ENCODE results near the gene LMO2. TPM values are rescaled to one million over a fixed set of nuclear protein-coding genes. Genes with fewer than 3 reads are reported as not detected.
A peak's percentile ranks its signal among the peaks of the same experiment; 100 is the strongest.
"Not testable (repeated sequence)": the region's sequence is repeated elsewhere in the genome, so short reads cannot be mapped to it uniquely, and the experiment has no call there.

Gene LMO2
- polyA plus RNA-seq: 11.4 TPM

DNA sequence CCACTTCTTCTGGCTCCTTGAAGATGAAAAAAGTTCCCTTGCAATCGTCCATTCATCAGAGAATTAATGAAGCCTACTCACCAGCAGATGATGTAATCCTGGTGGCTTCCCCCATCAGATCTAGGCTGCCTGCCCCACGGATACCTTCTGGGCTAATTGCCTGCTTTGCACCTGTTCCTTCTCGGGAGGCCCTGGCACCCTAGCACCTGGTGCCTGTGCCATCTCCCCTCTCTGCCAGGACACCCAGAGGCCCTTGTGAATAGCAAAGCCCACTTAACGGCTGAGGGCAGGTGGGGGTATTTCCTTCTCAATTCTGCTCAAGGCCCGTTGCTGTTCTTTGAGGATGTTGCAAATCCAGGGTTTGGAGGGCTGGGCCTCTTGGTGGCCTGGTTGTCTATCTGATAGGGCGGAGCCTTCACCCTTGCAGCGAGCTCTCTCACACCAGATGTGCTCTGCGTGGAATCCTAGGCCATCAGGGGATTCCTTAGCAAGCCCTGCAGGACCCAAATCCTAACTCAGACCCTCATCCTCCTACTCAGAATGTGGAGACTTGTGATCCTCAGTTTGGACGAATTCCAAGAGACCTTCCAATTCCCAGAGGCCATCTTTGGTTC, at the start of gene LMO2:
LMO2 (minus strand) TSS at position 363 of the 614 bp plus-strand sequence. CDS start 22,360 bp downstream, outside the sequence.
- peaks cover 2% of the 10 kb centered on the region for H3K27me3 Mint-ChIP-seq

GRCh38 chr11:33940538-33940815, 48.6 kb upstream of the LMO2 start:
- Mint-ChIP-seq H3K4me1 (peaks cover 15 to 17% (median 15%) of the 10 kb centered on the region in 3 donors), H3K4me3 (no peak overlapping the region), H3K9me3 (peaks cover 0 to 2% (median 0%) of the 10 kb centered on the region in 3 donors), H3K27ac (no peak overlapping the region), H3K36me3 (no peaks in the 10 kb centered on the region), H3K27me3 (no peaks in the 10 kb centered on the region)

More for the DNA sequence above, at the start of gene LMO2:
- H3K4me1 Mint-ChIP-seq: peaks cover 41 to 57% (median 42%) of the 10 kb centered on the region in 3 donors
- H3K9me3 Mint-ChIP-seq: peaks cover 0 to 4% (median 0%) of the 10 kb centered on the region in 3 donors
- H3K36me3 Mint-ChIP-seq: no peaks in the 10 kb centered on the region
- H3K4me3 Mint-ChIP-seq: peak within 1 kb of the TSS; percentile 82 to 94 (median 86)
- H3K27ac Mint-ChIP-seq: peak within 1 kb of the TSS; percentile 82 to 92 (median 88)

- Mint-ChIP-seq H3K4me3 (no peak overlapping the region), H3K4me1 (peaks cover 0 to 7% (median 7%) of the 10 kb centered on the region in 3 donors)
Measured at GRCh38 chr11:33936725-33937604, 45.1 kb upstream of the LMO2 start.

DNA sequence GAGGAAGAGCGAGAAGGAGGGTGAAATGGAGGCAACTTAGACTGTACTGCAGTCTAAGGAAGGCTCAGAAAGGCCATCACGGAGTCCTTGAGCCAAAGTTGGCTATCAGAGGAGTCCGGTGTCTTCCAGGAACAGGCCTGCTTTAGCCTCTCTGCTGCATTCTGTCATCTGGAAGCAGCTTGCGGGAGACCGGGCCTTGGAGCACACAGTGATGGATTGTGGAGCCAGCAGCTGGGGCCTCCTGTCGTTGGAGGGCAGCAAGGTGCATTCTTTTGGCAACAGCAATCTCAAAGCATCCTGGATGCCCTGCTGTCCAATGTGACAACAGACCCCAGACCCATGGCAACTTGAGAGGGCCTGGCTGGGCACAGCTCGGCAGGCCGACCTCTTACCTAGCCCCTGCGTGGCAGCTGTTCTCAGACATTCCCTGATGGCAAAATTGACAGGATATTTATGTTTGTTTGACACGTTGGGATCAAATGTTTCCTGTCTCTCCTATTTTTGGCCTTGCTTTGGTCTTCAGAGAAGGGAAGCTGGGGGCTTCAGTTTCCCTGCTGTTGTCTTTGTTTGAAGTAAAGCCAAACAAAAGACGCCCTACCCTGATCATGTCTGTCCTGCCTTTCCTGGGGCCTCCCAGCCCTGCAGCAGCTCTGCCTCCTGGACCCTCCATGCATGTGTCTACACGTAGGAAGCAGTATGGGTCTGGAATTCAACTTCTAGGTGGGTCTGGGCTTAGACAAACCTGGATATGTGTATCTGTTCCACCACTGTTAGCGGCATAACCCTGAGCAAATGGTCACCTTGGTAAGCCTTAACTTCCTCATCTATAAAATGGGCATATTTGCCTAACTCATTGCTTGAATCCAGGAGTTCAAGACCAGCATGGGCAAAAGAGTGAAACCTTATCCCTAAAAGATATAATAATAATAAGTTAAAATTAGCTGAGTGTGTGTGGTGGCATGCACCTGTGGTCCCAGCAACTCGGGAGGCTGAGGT, 43.9 kb upstream of the LMO2 start:
- no peak overlapping the region for H3K27ac Mint-ChIP-seq

More at GRCh38 chr11:33936725-33937604, 45.1 kb upstream of the LMO2 start:
- peaks cover 4 to 11% (median 6%) of the 10 kb centered on the region in 3 donors for H3K9me3 Mint-ChIP-seq
- no peaks in the 10 kb centered on the region for H3K36me3 Mint-ChIP-seq
- no peaks in the 10 kb centered on the region for H3K27me3 Mint-ChIP-seq
- no peak overlapping the region for H3K27ac Mint-ChIP-seq

DNA sequence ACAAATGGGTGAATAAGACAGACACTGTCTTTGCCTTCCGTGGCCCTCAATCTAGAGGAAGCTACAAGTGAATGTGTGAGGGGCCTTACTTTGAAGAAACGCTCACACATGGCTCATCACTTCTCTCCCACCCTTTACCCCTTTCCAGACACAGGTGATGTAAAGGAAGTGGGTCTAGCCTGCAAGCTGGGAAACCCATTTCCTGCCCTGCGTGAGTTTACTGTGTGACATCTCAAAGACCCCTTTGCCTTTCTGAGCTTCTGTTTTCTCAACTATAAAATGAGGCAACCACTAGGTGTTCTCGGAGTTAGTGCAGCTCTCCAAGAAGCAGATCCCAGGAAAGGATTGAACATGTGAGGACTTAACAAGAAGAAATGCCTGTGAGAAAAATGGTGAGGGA, 43.1 kb upstream of the LMO2 start:
- Mint-ChIP-seq H3K4me3 (no peak overlapping the region), H3K9me3 (peaks cover 10 to 21% (median 10%) of the 10 kb centered on the region in 3 donors), H3K4me1 (peaks cover 0 to 3% (median 3%) of the 10 kb centered on the region in 3 donors), H3K36me3 (no peaks in the 10 kb centered on the region), H3K27me3 (no peaks in the 10 kb centered on the region), H3K27ac (no peak overlapping the region)

More for the DNA sequence above, 43.9 kb upstream of the LMO2 start:
- H3K36me3 Mint-ChIP-seq: no peaks in the 10 kb centered on the region
- no peak overlapping the region for H3K4me3 Mint-ChIP-seq
- peaks cover 0 to 3% (median 3%) of the 10 kb centered on the region in 3 donors for H3K4me1 Mint-ChIP-seq
- H3K9me3 Mint-ChIP-seq: peaks cover 10 to 21% (median 10%) of the 10 kb centered on the region in 3 donors
- no peaks in the 10 kb centered on the region for H3K27me3 Mint-ChIP-seq

GRCh38 chr11:33934450-33934849, 42.6 kb upstream of the LMO2 start:
- Mint-ChIP-seq H3K4me3 (no peak overlapping the region), H3K4me1 (peaks cover 0 to 3% (median 1%) of the 10 kb centered on the region in 3 donors), H3K36me3 (no peaks in the 10 kb centered on the region), H3K27ac (no peak overlapping the region), H3K9me3 (peaks cover 10 to 21% (median 10%) of the 10 kb centered on the region in 3 donors), H3K27me3 (no peaks in the 10 kb centered on the region)

- Mint-ChIP-seq H3K9me3 (peaks cover 8 to 21% (median 10%) of the 10 kb centered on the region in 3 donors), H3K4me1 (peaks cover 0 to 3% (median 1%) of the 10 kb centered on the region in 3 donors), H3K27me3 (no peaks in the 10 kb centered on the region), H3K27ac (no peak overlapping the region), H3K4me3 (no peak overlapping the region), H3K36me3 (no peaks in the 10 kb centered on the region)
Measured at GRCh38 chr11:33933602-33934001, 41.7 kb upstream of the LMO2 start.

DNA sequence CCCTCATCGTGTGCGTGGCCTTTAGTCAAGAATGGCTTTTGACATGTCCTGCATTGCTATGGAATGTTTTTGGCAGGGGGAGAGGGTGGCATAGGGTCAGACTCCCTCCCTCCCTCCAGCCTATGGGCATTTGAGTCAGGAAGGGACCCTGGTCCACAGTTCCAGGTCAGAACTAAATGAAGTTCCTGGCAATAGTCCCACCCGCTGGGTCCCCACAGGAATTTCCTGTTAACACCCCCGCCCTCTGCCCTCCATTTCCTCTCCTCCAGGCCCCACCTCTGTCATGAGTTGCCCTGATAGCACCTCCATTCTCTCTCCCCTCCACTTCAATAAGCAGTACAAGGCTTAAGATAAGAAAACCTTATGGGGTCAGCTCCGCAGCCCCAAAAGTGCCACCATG, 40.8 kb upstream of the LMO2 start:
- Mint-ChIP-seq H3K27me3 (no peaks in the 10 kb centered on the region), H3K4me1 (peaks cover 0 to 3% (median 1%) of the 10 kb centered on the region in 3 donors), H3K9me3 (peaks cover 8 to 21% (median 10%) of the 10 kb centered on the region in 3 donors), H3K27ac (no peak overlapping the region), H3K4me3 (no peak overlapping the region), H3K36me3 (no peaks in the 10 kb centered on the region)

DNA sequence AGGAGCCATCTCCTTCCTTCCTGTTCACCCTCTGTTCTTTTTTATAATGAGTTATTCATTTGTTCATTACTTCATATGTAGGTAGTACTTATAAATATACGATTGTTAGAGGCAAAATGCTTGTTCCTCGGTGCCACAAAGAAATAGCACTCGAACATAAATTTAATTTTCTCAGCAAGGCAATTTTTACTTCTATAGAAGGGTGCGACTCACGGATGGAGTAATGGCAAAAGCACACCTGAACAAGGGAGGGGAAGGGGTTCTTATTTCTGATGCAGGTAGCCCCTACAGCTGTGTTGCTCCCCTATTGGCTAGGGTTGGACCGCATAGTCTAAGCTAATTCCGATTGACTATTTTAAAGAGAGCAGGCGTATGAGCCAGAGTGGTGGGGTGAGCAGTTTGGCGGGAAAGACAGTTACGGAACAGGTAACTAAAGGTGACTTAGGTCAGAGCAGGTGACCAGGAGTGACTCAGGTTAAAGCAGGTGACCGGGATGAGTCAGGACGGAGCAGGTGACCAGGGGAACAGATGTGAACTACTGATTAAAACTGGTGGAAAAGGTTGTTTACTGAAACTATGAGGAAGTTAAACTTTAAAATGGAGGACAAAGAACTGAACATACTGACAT, 40.0 kb upstream of the LMO2 start:
- not testable (repeated sequence) for H3K4me1 Mint-ChIP-seq, H3K36me3 Mint-ChIP-seq, H3K27ac Mint-ChIP-seq, H3K27me3 Mint-ChIP-seq
- Mint-ChIP-seq H3K4me3 (peak overlapping the region in 1 of 4 donors; percentile 30), H3K9me3 (peaks cover 8 to 21% (median 10%) of the 10 kb centered on the region in 3 donors)

DNA sequence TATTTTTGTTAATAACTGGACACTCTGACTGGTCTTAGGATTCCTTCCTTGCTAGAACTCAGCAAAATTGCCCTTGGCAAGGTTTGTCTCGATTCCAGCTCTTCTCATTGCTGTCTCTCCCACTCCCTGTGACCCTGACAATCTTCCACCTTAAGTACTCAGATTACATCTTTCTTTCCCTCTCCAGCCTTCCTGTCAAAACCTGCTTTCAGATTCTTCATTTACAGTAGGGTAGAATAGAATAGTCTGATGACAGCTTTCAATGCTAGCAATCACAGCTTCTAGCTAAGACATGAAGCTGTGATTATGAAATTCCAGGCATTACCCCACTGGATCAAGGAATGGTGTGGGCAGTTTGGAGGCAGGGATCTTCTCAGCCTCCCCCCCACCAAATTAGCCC, 39.2 kb upstream of the LMO2 start:
- Mint-ChIP-seq H3K9me3 (peaks cover 8 to 21% (median 10%) of the 10 kb centered on the region in 3 donors), H3K4me3 (no peak overlapping the region), H3K27ac (no peak overlapping the region), H3K36me3 (no peaks in the 10 kb centered on the region), H3K27me3 (peaks cover 4% of the 10 kb centered on the region), H3K4me1 (peaks cover 0 to 1% (median 0%) of the 10 kb centered on the region in 3 donors)

GRCh38 chr11:33930317-33931021, 38.6 kb upstream of the LMO2 start:
- Mint-ChIP-seq H3K4me1 (peaks cover 0 to 1% (median 0%) of the 10 kb centered on the region in 3 donors), H3K36me3 (no peaks in the 10 kb centered on the region), H3K9me3 (peaks cover 8 to 21% (median 10%) of the 10 kb centered on the region in 3 donors), H3K27ac (no peak overlapping the region), H3K4me3 (no peak overlapping the region), H3K27me3 (peaks cover 6% of the 10 kb centered on the region)

GRCh38 chr11:33928564-33928963, 36.7 kb upstream of the LMO2 start:
- H3K4me1 Mint-ChIP-seq: peaks cover 0 to 1% (median 0%) of the 10 kb centered on the region in 3 donors
- peaks cover 13% of the 10 kb centered on the region for H3K27me3 Mint-ChIP-seq
- H3K9me3 Mint-ChIP-seq: peaks cover 8 to 21% (median 10%) of the 10 kb centered on the region in 3 donors
- no peaks in the 10 kb centered on the region for H3K36me3 Mint-ChIP-seq
- no peak overlapping the region for H3K27ac Mint-ChIP-seq
- no peak overlapping the region for H3K4me3 Mint-ChIP-seq

GRCh38 chr11:33926671-33927552, 35.0 kb upstream of the LMO2 start:
- Mint-ChIP-seq H3K9me3 (peaks cover 4 to 10% (median 5%) of the 10 kb centered on the region in 3 donors), H3K36me3 (no peaks in the 10 kb centered on the region), H3K27ac (no peak overlapping the region), H3K27me3 (peaks cover 13% of the 10 kb centered on the region), H3K4me3 (no peak overlapping the region), H3K4me1 (peaks cover 0 to 1% (median 0%) of the 10 kb centered on the region in 3 donors)
